ENCODE data around the gene PXMP4.

- TF ChIP-seq EZH2 (IDR thresholded peaks at IDR 0.05) (no peak), POLR2AphosphoS5 (IDR thresholded peaks at IDR 0.05; ENCODE audit: borderline replicate concordance, low read depth, low read length) (no peak), FOXP2 (optimal IDR thresholded peaks at IDR 0.05; ENCODE audit: control extremely low read depth, extremely low read length, insufficient read depth) (no peak)
Observed at GRCh38 chr20:33703498-33704137, 16.5 kb downstream of the PXMP4 start.
